COR-L47 (cell line): Measurements from ENCODE around the gene PSMD14.
A peak's percentile ranks its signal among the peaks of the same experiment; 100 is the strongest.
"Not testable (repeated sequence)": the region's sequence is repeated elsewhere in the genome, so short reads cannot be mapped to it uniquely, and the experiment has no call there.

Experiments used
- DNase-seq: peaks from one replicate; lab custom pipeline; 2025; lab: John Stamatoyannopoulos, UW

The PSMD14 gene

GRCh38 chr2:161308178-161308955, at the start of gene PSMD14:
Gene PSMD14, plus strand, starts transcription at chr2:161308425. Its CDS starts 10,401 bp downstream, at chr2:161318826.
- peak; percentile 83 for DNase-seq

GRCh38 chr2:161265874-161266273, 42.4 kb upstream of the PSMD14 start:
- DNase-seq: no peak

- no peak for DNase-seq
These were observed 39.1 kb upstream of the PSMD14 start for GRCh38 chr2:161269111-161269510.

GRCh38 chr2:161273038-161273760, 35.0 kb upstream of the PSMD14 start:
- peak; percentile 47 for DNase-seq

GRCh38 chr2:161278564-161279229, 29.5 kb upstream of the PSMD14 start:
- not testable (repeated sequence) for DNase-seq

- DNase-seq: not testable (repeated sequence)
These were observed 28.9 kb upstream of the PSMD14 start for GRCh38 chr2:161279230-161279815.

GRCh38 chr2:161280906-161281323, 27.3 kb upstream of the PSMD14 start:
- DNase-seq: not testable (repeated sequence)

- not testable (repeated sequence) for DNase-seq
These were observed 26.5 kb upstream of the PSMD14 start for GRCh38 chr2:161281615-161282310.

GRCh38 chr2:161282311-161282644, 25.9 kb upstream of the PSMD14 start:
- not testable (repeated sequence) for DNase-seq

- DNase-seq: no peak
These were observed 24.3 kb upstream of the PSMD14 start for GRCh38 chr2:161283926-161284325.

- no peak for DNase-seq
These were observed 4.6 kb upstream of the PSMD14 start for GRCh38 chr2:161303535-161304050.

GRCh38 chr2:161306919-161307318, 1.3 kb upstream of the PSMD14 start:
- no peak for DNase-seq

GRCh38 chr2:161307676-161308075, 549 bp upstream of the PSMD14 start:
- no peak for DNase-seq

GRCh38 chr2:161312996-161313395, 4.8 kb downstream of the PSMD14 start:
- DNase-seq: no peak

- DNase-seq: no peak
These were observed 7.2 kb downstream of the PSMD14 start for GRCh38 chr2:161315380-161315779.

- no peak for DNase-seq
These were observed 8.5 kb downstream of the PSMD14 start for GRCh38 chr2:161316701-161317100.

- no peak for DNase-seq
These were observed 13.9 kb downstream of the PSMD14 start for GRCh38 chr2:161321944-161322648.

GRCh38 chr2:161324876-161325275, 16.7 kb downstream of the PSMD14 start:
- no peak for DNase-seq

GRCh38 chr2:161327582-161327981, 19.4 kb downstream of the PSMD14 start:
- DNase-seq: no peak

- DNase-seq: no peak
These were observed 24.2 kb downstream of the PSMD14 start for GRCh38 chr2:161332371-161332967.
